Daoy (cell line): ENCODE measurements around the gene FBXL3. TPM values are rescaled to one million over a fixed set of nuclear protein-coding genes. Genes with fewer than 3 reads are reported as not detected.

Experiments
- total RNA-seq: library from RNA; depleted of rRNA; stranded (reverse); fragments of >200 nt; shearing (Covaris generic); gene quantifications from 2 replicates; pipeline ENCODE4 v1.2.3, GENCODE V29; 2014; rRNA removed

The FBXL3 gene
- total RNA-seq, 1 experiment from 2014 or later, result 15.6 TPM

Other genes with a start within 250 kb of the FBXL3 start
- gene KCTD12, start 140.8 kb downstream of the FBXL3 start, total RNA-seq, result 4.2 and 5.0 TPM in 2 replicates
- not detected in 2 replicates for gene ACOD1, start 78.6 kb downstream of the FBXL3 start, total RNA-seq
- 13.9 and 15.7 TPM in 2 replicates for gene CLN5, start 35.1 kb downstream of the FBXL3 start, total RNA-seq